Sigmoid colon (tissue), 4 donors: ENCODE data around the gene SEC14L6.

Source experiments
- POLR2AphosphoS5 ChIP-seq, 4 donors: sonication (generic); formaldehyde crosslinking; IDR thresholded peaks; one replicate each; pipeline ENCODE4 v1.6.1; 2017; ENCODE audit warnings: antibody characterized with exemption in 4 of 4
- TF ChIP-seq, protein P1 (sequence below), 4 experiments: fragments of 450-650 bp in 3 of 4; fragments of 200-600 bp in 1 of 4; IDR thresholded peaks; one replicate each; pipeline ENCODE4 v1.5.1; 2016 to 2019; ENCODE audit warnings: antibody characterized with exemption in 4 of 4, mild to moderate bottlenecking in 3 of 4, moderate library complexity in 2 of 4

DNA sequence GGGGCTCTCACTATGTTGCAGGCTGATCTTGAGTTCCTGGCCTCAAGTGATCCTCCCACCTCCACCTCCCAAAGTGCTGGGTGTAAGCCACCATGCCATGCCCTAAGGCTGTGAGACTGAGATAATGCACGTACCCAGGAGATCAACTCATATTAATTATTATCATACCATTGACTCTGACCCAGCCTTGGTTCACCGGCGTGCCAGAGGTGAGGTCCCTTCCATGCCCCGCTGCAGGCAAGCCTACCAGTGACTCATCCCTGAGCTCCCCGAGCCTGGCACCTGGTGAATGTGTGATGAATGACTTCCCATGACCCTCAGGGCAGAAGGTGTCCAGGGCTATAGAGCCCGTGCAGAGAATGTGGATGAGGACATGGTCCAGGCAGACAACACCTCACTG is 15.8 kb upstream of the SEC14L6 start:
- TF ChIP-seq, protein P1, sequence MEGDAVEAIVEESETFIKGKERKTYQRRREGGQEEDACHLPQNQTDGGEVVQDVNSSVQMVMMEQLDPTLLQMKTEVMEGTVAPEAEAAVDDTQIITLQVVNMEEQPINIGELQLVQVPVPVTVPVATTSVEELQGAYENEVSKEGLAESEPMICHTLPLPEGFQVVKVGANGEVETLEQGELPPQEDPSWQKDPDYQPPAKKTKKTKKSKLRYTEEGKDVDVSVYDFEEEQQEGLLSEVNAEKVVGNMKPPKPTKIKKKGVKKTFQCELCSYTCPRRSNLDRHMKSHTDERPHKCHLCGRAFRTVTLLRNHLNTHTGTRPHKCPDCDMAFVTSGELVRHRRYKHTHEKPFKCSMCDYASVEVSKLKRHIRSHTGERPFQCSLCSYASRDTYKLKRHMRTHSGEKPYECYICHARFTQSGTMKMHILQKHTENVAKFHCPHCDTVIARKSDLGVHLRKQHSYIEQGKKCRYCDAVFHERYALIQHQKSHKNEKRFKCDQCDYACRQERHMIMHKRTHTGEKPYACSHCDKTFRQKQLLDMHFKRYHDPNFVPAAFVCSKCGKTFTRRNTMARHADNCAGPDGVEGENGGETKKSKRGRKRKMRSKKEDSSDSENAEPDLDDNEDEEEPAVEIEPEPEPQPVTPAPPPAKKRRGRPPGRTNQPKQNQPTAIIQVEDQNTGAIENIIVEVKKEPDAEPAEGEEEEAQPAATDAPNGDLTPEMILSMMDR (IDR thresholded peaks at IDR 0.05) = no peak
- no peak for TF ChIP-seq POLR2AphosphoS5 (IDR thresholded peaks at IDR 0.05)
